ENCODE results near the gene GPX4.

The GPX4 gene, protein sequence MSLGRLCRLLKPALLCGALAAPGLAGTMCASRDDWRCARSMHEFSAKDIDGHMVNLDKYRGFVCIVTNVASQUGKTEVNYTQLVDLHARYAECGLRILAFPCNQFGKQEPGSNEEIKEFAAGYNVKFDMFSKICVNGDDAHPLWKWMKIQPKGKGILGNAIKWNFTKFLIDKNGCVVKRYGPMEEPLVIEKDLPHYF

DNA sequence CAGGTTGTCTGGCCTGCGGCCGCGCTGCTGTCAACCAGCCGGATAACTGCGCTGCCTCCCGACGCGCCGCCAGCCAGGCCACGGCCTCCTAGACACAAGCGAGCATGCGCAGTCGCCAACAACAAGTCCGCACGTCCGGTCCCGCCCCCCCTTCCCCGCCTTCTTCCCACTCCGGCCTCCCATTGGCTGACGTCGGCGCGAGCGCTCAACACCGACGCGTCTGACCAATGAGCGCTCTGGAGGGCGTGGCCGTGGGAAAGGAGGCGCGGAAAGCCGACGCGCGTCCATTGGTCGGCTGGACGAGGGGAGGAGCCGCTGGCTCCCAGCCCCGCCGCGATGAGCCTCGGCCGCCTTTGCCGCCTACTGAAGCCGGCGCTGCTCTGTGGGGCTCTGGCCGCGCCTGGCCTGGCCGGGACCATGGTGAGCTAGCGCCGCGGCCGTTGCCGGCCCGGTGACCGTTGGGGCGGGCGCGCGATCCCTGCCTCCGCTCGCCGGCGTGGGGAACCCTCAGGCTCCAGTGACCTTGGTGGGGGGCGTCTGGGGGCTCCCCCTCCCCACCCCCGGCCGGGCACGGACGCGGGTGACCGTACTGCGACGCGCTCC is at the start of gene GPX4:
GPX4 (plus strand) TSS at position 287 of the 603 bp plus-strand sequence; CDS start at position 337, 50 bp downstream.
- peak; percentile 72 for DNase-seq

DNA sequence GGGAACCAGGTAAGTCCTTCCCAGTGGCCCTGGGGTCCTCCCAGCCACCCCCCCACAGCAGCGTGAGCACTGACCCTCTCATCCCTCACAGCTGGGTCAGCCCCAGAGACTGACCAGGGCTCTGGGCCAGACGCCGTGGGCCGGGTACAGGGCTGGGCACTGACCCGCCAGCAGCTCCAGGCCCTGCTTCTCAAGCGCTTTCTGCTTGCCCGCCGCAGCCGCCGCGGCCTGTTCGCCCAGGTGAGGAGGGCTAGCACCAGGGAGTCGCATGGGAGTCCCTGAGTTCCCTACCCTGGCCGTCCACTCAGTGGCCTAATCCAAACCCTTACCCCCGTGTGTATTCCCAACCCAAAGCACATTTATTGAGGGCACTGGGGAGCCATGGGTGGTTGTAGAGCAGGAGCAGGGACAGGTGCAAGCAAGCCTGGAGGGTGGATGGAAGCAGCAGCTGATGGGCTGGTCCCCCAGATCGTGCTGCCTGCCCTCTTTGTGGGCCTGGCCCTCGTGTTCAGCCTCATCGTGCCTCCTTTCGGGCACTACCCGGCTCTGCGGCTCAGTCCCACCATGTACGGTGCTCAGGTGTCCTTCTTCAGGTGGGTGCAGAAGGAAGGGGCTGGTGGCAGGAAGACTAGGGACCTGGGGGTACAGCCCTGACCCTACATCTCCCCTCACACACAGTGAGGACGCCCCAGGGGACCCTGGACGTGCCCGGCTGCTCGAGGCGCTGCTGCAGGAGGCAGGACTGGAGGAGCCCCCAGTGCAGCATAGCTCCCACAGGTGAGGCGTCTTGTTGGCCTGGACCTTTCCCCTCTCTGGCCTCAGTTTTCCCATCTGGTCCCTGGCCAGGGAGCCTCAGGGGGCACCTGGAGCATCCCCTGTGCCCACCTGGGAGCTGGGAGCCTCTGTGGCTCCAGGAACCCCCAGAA is 49.4 kb upstream of the GPX4 start:
- DNase-seq = no peak

DNA sequence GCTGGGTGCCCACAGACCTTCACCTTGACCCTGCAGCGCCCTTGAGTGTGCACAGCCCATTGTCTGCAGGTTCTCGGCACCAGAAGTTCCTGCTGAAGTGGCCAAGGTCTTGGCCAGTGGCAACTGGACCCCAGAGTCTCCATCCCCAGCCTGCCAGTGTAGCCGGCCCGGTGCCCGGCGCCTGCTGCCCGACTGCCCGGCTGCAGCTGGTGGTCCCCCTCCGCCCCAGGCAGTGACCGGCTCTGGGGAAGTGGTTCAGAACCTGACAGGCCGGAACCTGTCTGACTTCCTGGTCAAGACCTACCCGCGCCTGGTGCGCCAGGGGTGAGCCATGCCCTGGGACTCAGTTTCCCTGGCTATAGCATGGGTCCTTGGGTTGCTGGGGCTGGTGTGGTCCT is 48.8 kb upstream of the GPX4 start:
- no peak for DNase-seq

DNA sequence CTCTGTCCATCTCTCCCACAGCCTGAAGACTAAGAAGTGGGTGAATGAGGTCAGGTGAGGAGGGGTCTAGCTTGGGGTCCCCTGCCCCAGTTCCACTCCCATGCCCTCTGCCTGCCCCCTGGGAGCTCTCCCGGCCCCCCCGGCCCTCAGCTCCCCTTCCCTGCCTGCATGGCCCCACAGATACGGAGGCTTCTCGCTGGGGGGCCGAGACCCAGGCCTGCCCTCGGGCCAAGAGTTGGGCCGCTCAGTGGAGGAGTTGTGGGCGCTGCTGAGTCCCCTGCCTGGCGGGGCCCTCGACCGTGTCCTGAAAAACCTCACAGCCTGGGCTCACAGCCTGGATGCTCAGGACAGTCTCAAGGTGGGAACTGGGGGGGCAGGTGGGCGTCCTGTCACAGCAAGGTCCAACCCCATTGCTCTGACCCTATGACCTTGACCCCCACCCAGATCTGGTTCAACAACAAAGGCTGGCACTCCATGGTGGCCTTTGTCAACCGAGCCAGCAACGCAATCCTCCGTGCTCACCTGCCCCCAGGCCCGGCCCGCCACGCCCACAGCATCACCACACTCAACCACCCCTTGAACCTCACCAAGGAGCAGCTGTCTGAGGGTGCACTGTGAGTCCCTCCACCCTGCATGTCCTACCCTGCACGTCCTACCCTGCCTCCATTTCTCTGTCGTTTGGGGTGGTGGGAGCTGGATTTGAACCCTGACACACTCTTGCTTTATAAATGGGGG is 47.7 kb upstream of the GPX4 start:
- no peak for DNase-seq

DNA sequence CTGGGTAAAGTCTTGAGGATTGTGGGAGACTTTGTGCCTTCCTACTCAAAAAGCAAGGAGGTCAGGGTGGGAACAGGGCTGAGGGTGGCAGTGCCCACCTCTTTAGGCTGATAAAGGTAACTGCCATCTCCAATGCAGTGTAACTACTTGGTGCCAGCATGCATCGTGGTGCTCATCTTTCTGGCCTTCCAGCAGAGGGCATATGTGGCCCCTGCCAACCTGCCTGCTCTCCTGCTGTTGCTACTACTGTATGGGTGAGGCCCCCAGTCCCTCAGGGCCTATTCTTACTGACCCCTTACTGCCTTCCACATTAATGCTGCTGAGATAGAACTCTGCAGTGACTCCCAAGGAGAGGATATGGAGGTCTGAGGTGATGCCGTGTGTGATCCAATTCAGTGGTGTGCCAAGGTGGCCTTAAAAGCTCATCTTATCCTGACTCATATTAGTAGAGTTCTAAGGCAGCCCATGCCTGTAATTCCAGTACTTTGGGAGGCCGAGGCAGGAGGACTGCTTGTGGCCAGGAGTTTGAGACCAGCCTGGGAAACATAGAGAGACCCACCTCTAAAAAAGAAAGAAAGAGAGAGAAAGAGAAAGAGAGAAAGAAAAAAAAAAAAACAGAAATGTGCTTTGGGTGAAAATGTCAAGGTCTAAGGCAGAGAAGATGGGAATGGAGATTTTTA is 46.5 kb upstream of the GPX4 start:
- DNase-seq = no peak

DNA sequence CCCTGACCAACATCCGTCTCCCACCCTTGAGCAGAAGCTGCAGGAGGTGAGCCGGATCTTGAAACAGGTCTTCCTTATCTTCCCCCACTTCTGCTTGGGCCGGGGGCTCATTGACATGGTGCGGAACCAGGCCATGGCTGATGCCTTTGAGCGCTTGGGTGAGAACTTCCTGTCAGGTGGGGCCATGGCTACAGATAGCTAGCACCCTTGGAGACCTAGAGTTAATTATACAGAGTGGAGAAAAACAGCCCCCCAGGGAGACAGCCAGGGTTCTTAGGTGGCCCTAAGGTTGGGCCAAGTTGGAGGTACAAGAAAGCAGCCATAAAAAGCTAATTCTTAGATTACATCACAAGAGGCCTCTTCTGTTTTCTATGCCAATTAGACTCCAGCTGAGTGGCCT is 45.7 kb upstream of the GPX4 start:
- DNase-seq = no peak

DNA sequence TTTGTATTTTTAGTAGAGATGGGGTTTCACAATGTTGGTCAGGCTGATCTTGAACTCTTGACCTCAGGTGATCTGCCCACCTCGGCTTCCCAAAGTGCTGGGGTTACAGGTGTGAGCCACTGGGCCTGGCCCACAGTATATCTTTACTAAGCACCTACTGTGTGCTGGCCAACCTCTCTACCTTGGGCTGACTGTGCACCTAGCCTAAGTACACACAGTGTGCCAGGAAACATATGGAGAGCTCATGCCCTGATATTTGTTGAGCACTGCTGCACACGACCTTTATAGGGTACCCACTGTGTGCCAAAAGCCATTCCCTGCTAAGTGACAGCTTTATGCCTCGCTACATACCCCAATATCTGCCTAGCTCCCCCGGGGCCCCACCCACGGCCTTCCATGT is 43.1 kb upstream of the GPX4 start:
- DNase-seq = no peak

DNA sequence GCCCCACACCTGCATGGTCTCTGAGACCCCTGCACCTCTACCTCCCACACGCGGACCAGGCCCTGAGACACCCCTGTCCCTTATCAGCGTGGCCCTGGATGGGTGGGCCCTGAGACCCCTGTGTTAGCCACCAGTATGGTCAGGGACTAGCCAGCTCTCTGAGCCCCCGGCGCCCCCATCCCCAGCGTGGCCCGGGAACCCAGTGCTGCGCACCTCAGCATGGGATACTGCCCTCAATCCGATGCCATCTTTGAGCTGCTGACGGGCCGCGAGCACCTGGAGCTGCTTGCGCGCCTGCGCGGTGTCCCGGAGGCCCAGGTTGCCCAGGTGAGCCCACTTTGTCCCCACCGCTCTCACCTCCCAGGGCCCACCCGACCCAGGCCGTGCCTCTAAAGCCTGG is 41.8 kb upstream of the GPX4 start:
- no peak for DNase-seq

DNA sequence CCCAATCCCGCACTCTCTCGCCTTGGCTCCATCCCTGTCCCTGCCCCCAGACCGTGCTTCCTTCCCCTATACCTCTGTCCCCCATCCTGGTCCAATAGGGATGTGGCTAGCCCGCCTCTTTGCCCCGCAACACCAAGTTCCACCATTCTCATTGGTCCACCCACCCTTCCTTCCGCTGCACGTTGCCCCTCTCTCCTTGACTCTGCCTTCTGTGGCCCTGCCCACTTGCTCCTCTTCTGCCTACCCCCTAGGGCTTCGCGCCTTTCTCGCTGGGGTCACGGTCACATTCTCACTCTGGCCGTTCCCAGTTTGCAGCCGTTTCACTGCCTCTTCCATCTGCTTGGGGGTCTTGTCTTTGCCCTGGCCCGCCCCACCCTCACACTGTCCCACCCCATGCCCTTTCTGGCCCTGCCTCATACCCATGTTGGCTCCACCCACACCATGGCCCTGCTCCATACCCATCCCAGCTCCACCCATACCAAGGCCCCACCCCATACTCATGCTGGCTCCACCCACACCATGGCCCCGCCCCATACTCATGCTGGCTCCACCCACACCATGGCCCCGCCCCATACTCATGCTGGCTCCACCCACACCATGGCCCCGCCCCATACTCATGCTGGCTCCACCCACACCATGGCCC is 41.3 kb upstream of the GPX4 start:
- no peak for DNase-seq

DNA sequence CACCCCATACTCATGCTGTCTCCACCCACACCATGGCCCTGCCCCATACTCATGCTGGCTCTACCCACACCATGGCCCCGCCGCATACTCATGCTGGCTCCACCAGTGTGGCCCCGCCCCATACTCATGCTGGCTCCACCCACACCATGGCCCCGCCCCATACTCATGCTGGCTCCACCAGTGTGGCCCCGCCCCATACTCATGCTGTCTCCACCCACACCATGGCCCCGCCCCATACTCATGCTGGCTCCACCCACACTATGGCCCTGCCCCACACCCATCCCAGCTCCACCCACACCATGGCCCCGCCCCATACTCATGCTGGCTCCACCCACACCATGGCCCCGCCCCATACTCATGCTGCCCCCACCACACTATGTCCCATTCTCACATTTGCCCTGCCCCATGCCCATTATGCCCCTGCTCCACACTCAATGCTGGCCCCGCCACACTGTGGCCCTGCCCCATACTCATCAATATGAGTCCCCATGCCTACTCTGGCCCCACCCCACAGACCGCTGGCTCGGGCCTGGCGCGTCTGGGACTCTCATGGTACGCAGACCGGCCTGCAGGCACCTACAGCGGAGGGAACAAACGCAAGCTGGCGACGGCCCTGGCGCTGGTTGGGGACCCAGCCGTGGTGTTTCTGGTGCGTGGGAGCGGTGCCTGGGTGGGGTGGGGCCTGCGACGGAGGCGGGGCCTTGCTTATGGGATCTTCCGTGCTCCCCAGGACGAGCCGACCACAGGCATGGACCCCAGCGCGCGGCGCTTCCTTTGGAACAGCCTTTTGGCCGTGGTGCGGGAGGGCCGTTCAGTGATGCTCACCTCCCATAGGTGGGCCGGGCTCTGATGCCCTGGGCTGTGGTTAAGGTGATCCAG is 40.5 kb upstream of the GPX4 start:
- no peak for DNase-seq

DNA sequence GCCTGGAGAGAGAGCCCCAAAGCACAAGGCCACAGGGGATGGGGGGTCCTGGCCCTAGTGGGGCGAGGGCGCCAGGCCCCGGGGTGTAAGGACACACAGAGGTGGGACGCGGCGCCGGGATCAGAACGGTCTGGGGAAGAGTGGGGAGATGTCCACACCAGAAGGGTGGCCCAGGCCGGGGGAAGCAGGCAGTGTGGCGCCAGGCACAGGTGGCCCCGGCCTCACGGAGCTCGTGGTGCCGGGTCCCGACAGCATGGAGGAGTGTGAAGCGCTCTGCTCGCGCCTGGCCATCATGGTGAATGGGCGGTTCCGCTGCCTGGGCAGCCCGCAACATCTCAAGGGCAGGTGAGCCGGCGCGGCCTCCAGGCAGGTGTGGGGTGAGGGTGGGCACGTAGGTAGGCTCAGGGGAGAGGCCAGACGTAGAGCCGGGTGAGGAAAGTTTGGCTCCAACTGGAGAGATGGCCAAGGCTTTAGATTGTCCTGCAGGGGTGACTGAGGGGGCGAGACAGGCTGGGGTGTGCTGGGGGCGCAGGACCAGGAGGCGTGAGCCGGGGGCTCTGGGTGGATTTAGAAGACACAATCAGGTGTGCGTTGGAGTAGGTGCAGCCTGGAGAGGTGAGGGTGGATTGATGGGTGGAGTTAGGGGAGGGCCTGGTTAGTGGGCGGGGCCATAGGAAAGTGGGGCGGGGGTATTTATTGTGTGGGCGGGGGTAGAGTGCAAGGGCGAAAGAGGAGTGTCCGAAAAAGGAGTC is 39.7 kb upstream of the GPX4 start:
- no peak for DNase-seq

DNA sequence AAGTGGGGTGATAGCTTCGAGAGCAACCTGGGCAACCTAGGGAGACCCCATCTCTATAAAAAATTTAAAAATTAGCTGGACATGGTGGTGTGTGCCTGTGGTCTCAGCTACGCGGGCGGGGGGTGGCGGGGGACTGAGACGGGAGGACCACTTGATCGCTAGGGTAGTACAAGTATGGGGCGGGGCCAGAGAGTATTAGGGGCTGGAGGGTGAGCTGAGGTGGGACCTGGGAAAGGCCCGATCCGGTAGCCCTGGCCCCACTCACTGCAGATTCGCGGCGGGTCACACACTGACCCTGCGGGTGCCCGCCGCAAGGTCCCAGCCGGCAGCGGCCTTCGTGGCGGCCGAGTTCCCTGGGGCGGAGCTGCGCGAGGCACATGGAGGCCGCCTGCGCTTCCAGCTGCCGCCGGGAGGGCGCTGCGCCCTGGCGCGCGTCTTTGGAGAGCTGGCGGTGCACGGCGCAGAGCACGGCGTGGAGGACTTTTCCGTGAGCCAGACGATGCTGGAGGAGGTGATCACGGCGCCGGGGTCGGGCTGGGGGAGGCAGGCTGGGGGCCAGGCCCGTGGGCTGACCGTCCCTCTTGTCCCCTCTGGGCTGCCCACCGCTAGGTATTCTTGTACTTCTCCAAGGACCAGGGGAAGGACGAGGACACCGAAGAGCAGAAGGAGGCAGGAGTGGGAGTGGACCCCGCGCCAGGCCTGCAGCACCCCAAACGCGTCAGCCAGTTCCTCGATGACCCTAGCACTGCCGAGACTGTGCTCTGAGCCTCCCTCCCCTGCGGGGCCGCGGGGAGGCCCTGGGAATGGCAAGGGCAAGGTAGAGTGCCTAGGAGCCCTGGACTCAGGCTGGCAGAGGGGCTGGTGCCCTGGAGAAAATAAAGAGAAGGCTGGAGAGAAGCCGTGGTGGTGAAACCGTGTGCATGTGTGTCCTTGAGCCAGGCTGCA is 38.9 kb upstream of the GPX4 start:
- no peak for DNase-seq

DNA sequence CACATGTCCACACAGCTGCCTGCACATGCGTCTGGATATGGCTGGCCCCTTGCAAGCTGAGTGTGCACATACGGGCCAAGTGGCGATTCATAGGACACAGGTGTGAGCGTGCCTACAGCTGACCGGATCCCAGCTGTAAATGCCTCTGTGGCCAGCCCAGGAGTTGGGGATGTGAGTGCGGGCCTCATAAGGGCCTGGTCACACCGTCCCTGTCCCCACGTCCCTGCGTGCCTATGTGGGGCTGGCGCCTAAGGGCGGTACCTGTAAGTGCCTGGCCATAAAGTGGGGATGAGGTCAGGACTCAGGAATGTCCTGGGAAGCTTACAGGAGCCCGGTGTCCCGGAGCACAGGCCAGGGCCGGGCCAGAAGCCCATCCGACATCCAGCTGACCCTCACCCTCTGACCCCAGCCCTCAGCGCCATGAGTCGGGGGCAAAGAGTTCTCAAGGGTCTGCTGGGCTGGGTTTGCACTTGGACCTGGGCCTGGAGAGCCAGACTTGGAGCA is 38.1 kb upstream of the GPX4 start:
- DNase-seq = no peak

DNA sequence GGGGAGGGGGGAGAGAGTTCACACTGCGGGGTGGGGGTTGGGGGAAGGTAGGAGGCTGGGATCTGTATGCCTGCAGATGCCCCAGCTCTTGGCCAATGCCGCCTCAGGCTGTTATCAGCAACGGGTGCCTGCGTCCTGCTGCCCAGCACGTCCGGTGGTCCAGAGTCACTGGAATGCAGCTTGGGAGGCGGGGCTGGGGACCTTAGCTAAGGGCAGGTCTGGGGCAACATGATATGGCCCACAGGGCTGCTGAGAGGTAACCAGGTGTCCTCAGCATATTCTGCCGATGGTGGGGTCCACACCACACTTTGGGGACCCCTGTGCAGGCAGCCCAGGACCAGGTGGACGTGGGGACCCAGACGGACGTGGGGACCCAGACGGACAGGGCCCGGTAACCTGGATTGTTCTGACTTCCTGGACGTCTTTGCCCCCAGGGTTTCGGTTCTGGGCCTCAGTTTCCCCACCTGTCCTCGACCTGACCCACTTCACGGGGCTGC is 37.5 kb upstream of the GPX4 start:
- DNase-seq = no peak

DNA sequence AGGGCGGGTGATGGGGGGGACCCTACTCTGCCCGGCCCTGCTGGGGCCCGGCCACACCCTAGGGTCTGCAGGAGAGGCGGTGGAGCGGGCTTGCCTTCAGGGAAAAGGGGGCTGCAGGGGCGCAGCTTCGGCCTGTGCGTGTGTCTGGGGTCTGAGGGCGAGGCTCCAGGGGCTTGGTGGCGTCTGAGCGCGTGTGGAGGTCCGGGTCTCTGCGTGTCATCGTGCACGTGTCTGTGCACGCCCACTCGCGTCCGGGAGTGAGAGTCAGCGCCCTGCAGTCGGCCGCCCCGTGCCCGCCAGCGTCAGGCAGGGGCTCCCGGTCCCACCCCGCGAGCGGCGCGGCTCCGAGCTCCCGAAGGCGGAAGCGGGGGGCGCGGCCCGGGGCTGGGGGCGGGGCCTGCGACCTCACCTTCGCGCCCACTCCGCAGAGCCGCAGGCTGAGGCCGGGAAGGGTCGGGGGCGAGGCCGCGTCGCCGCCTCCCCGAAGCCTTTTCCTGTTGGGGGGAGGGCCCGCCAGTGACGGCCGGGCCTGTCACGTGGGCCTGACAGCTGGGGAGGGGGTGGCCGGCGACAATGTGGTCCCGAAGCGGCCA is 37.0 kb upstream of the GPX4 start, which contains the start of gene ARHGAP45:
ARHGAP45 (plus strand) TSS at position 420 of the 593 bp plus-strand sequence. CDS start 239 bp downstream, outside the sequence.
- DNase-seq = no peak

DNA sequence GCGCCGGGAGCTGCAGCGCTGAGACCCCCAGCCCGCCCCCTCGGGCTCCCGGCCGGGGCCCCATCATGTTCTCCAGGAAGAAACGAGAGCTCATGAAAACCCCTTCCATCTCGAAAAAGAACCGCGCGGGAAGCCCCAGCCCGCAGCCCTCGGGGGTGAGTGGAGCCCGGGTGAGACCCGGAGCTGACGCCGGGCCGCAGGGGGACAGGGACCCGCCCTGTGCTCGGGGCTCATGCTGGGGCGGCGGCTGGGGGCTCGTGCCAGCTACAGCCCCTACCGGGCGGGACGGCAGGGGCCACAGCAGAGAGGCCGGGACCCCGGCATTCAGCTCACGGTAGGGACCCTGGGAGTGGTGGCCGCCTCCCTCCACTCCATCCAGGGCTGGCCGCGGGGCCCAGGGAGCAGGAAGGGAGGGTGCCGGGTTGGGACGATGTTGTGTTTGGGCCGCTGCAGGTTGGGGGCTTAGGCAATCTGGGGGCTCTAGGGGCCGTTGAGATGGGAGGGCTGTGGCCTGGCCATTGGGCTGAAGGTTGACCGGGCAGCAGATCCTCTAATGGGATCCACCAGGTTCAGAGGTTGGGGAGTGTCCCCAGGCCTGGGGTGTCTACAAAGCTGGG is 36.3 kb upstream of the GPX4 start:
- no peak for DNase-seq

Measured in SIG-M5 (cell line).